ENCODE results near the gene XRN2.

Gene XRN2

GRCh38 chr20:21301940-21302663 lies 1.0 kb upstream of the XRN2 start:
- no peak for DNase-seq (ENCODE audit: low read depth)

- DNase-seq (ENCODE audit: low read depth), result no peak
These were observed 469 bp upstream of the XRN2 start for GRCh38 chr20:21302664-21303060.

DNA sequence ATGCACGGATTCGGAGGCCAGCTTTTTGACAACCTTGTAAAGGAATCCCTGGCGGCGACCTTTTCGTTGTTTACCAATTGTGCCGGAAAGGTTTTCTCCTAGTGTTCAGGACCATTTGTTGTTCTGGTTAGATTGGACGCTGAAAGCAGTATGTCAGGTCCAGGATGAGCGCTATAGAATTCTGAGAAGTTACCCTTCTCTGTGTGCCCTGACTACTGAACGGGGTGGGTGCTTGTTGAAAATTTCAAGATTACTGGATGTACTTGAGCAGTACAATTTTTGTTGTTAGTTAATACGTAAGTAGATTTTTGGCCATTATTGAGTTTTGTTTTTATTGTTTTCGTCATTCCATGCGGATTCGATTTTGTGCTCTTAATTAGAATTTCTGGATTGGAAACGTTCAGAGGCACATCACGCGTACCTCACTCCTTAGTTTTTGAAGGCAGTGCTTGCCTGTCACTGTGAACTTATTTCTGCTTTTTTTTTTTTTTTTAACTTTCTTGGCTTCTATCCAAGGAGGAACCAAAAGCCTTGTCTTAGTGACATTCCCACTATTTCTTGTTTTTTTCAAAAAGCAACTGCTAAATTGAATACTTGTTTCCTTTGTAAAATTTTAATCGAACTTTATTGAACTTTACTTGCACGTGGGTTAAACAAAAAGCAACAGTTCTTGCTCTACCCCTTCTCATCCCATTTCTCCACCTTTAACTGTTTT lies 898 bp downstream of the XRN2 start:
- no peak for DNase-seq (ENCODE audit: low read depth)

DNA sequence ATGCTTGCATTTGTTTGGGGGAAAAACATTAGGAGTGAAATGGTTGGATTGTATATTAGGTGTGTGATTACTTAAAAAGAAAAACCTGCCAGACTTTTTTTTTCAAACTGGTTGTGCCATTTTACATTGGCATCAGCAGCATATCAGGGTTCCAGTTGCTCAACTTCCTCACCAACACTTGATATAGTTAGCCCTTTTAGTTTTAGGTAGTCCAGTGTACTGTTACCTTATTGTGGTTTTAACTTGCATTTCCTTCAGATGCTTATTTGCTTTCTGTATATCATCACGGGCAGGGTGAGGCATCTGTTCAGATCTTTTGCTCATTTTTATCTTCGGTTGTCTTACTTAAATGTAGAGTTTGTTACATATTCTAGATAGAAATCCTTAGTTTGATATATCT lies 5.2 kb downstream of the XRN2 start:
- DNase-seq (ENCODE audit: low read depth), result no peak

GRCh38 chr20:21309678-21310467 lies 6.7 kb downstream of the XRN2 start:
- DNase-seq (ENCODE audit: low read depth), result no peak

- no peak for DNase-seq (ENCODE audit: low read depth)
These were observed 9.8 kb downstream of the XRN2 start for GRCh38 chr20:21312813-21313474.

DNA sequence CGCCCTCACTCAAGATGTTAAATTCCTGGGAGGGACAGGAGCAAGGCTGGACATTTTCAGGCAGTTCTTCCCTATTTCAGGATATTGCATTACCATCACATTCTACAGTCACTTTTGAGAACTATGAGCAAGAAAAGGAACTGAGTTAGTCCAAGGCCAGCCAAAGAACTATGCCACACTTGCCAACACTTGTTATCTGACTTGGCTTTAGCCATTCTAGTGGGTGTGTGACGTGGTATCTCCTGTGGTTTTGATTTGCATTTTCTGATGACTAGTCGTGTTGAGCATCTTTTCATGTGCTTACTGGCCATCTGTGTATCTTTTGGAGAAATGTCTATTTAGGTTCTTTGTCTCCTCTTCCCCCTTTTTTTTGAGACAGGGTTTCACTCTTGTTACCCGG lies 12.0 kb downstream of the XRN2 start:
- no peak for DNase-seq (ENCODE audit: low read depth)

DNA sequence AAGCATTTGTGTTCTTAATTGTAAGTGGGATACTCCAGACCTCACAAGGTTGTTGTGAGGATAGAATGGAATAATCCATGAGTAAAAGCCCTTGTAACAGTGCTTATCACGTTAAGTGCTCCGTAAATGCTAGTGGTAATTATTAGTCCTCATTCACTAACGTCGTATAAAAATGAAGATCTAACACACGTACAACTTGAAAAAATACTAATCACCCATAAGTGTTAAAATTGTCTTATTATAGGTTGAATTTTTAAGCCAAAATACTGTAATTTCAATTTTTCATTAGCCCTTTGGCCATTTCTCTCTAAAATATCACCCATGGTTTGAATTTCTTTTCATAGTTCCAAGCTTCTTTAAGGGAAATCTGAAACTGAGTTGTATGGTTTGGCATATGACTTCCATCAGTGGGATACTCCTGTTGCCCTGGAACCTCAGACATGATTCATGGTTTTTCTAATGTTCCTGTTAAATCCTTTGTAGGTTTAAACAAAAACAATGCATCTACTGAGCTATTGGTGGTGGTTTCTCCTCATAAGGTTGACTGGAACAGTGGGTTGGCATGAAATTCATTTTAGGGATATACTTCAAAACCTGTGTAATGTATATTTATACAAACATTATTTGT lies 19.1 kb downstream of the XRN2 start:
- DNase-seq (ENCODE audit: low read depth), result no peak

DNA sequence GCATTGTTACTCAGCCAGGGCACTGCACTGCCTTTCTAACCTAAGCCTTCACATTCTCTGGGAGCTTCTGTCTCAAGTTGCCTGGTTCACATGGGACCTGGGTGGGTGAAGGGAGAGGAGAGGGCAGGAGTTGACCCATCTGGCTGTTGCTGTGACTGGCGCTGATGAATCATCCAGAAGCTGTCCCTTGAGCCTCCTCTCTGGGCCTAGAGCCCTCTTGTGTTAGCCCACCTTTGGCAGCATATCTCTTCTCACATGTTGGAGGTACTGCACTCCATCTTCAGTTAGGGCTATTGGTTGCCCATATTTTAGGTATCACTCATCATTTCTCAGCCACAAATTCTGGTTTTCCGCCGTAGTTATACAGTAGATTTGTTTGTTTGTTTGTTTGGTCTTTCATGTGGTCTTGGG lies 19.8 kb downstream of the XRN2 start:
- DNase-seq (ENCODE audit: low read depth), result no peak

DNA sequence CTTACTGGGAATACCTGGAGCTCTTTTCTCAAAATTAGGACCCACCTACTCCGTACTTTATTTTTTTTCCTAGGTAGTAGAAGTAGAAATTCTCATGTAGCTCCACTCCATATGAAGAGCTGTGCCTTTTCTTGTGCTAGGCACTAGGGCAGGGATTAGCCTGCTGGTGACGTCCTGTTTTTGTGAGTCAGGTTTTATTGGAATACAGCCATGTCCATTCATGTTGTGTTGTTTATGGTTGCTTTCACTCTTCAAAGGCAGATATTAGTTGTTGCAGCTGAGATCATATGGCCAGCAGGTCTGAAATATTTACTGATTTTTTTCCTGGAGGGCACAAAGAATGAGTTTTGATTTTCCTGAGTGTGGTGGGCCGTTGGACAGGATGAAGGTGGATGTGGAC lies 20.5 kb downstream of the XRN2 start:
- no peak for DNase-seq (ENCODE audit: low read depth)

DNA sequence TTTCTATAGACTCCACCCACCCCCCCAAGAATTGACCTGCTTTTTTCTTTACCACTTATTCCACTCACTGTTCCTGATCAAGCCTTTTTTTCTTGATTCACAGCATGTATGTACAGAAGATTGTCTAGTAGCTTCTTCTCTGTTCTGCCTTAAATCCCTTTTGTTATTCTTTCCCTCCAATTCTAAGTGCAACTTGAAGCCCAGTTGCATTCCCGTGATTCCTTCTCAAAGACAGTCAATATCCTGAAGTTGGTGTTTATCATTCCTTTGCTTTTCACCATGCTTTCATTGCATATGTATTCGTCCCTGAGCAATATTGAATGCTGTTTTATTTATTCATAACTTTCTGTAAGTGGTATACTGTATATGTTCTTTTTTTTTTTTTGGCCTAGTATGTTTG lies 21.0 kb downstream of the XRN2 start:
- DNase-seq (ENCODE audit: low read depth), result no peak

DNA sequence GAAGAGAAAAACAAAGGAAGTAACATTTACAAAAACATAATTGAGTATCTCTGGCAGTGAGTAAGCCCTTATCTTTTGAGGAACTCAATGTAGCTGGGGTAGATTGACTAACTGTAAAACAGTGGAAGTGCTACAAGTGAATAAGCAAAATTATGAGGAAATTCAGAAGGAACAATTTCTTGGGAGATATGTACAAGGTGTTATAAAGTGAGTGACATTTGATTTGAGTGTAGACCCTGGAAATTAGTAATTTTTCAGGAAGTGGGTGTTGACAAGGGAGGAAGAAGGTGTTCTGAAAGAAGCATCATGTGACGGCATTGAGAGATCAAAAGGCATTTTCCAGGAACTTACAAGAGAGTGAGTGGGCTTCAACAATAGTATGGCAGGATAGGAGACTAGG lies 22.2 kb downstream of the XRN2 start:
- DNase-seq (ENCODE audit: low read depth), result no peak

DNA sequence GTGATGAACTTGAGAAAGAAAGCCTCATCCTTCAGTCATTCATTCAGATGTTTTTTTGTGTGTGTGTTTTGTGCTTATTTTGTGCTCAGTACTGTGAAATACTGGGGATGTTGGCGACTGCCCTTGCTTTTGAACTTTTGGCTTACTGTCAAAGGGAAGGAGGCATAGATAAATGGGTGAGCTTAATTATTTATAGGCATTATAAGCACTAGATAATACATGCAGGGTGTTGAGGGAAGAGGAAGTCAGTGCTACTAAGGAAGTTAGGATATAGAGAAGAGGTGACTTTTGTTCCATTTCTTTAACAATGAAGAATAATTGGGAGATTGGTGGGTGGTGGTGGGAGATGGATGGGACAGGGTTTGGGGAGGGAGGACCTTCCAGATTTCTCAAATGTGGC lies 23.6 kb downstream of the XRN2 start:
- DNase-seq (ENCODE audit: low read depth), result no peak

DNA sequence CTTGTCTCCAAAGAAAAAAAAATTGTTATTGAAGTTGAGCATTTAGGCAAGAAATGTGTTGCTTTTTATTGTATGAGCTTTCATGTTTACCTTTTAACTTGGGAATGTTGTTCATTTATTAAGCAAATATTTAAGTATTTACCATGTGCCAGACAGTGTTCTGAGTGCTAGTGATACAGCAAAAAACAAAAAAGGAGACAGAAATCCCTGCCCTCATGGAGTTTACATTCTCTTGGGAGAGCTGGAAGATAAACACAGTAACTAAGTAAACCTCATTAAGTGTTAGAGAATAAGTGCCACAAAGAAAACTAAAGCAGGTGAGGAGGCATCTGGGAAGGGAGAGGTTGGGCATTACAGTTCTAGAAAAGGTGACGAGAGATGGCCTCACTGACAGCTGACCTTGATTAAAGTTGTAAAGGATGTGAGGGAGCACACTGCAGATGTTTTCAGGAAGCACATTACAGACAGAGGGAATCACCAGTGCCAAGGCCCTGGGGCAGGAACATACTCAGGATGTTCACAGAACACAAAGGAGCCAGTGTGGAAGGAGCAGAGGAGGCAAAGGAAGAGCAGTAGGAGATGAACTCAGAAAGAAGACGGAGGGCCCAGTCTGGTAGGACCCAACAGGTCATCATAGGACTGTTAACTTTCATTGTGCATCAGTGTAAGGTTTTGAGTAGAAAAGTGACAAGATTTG lies 33.5 kb downstream of the XRN2 start:
- DNase-seq (ENCODE audit: low read depth), result no peak

GRCh38 chr20:21338291-21338690 lies 35.2 kb downstream of the XRN2 start:
- DNase-seq (ENCODE audit: low read depth), result no peak

GRCh38 chr20:21339499-21339898 lies 36.4 kb downstream of the XRN2 start:
- no peak for DNase-seq (ENCODE audit: low read depth)

DNA sequence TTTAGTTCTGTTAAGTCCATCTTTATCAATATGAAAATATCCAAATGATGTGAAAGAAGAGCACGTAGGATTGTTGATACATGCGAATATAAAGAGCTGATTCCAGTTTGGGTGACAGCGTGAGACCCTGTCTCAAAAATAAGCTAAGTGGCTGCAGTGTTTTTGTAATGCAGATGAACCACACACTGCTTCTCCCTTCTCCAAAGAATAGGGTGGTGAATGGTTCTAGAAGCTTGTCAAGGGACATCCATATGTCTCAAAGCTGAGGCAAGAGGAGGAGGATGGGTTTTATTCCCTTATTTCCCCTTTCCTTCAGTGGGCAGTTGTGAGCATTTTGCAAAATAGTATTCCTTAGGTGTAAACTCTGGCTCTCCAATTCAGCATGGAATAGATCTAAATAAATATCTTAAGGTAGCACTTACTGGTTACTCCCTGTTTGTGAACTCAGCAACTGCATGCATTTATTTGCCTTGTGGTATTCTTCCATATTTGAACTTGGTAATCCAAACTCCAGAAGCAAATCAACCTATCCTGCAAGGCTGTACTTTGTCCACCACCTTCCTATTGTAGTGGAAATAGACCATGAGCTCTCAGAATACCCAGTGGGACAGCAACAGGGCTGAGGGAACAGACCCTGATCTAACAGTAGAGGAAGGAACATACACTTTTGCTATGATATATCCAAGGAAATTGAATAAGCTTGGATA lies 38.0 kb downstream of the XRN2 start:
- no peak for DNase-seq (ENCODE audit: low read depth)

DNA sequence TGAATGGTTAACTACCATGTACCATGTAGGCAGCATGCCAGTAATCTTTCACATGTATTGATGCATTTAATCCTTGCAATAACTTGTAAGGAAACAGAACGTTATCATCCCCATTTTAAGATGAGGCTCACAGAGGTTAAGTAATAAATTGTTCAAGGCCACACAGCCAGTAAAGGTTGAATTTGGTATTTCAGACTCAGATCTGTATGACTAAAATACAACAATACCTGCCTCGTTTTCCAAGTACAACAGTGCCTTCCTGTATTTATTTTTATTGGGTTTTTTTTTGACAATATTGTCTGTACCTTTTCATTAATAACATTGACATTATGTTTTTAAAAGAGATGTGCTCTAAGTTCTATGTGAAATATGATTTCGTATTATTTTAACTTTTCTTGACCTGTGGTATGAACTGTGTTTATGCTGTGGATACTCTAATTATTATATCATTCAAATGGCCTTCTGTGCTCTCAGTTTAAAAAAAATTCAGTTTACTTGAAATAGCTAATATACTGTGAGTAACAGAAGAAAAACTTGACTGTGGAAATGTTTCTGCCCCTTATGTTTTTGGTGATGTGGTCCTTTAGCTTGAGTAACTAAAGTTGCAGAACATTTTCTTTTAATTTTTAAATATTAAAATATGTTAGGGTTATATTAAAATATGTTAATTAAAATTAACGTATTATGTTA lies 39.7 kb downstream of the XRN2 start:
- no peak for DNase-seq (ENCODE audit: low read depth)

DNA sequence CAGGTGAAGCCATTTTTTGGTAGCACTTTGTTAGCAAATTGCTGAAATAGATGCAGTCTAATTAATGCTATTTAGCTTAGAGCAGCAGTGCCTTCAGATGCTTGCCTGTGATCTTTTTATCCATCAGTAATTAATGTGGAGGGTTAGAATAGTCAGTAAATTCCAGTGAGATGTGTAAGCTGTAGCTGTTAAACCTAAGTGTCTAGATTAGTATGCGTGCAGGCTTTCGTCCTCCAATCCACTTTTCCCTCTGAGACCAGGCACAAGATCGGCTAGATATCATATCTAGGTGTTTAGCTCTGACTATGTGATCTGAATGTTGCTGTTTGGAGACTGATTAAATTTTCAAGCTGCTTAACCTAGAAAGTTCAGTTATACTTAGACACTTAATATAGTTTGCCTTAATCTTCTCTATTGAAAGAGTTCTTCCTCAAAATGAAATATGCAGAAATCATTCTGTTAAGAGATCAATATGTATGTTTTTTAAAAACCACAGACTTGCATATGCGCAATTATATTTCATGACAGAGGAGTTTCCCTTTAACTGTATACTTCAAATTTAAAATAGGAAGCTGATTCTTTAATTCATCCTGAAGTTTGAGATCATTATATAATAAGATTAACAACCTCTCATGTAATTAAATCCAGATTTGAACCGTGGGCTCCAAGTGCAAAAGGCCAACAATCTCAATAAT lies 41.2 kb downstream of the XRN2 start:
- DNase-seq (ENCODE audit: low read depth), result no peak

GRCh38 chr20:21344961-21345360 lies 41.8 kb downstream of the XRN2 start:
- DNase-seq (ENCODE audit: low read depth), result no peak
